HG03108 (cell line): ENCODE data around the gene PPM1A.

Experiments
- ATAC-seq: cut with Tn5 transposase; IDR thresholded peaks from one replicate; pipeline ENCODE4 v1.9.1; 2021; ENCODE audit warnings: moderate library complexity; ENCODE audit not compliant: unreplicated experiment

The PPM1A gene

GRCh38 chr14:60248697-60249318, at the start of gene PPM1A:
Gene PPM1A (plus strand): TSS chr14:60249221. CDS start chr14:60282704, 33,483 bp downstream.
- peak; percentile 64 for ATAC-seq

GRCh38 chr14:60199321-60199720, 49.7 kb upstream of the PPM1A start:
- no peak for ATAC-seq

- ATAC-seq, result peak; percentile 79
These were observed 44.7 kb upstream of the PPM1A start for GRCh38 chr14:60204104-60204842.

- peak; percentile 47 for ATAC-seq
These were observed 43.9 kb upstream of the PPM1A start for GRCh38 chr14:60204843-60205774.

GRCh38 chr14:60206249-60206670, 42.8 kb upstream of the PPM1A start:
- ATAC-seq, result no peak

GRCh38 chr14:60206837-60207533, 42.0 kb upstream of the PPM1A start:
- ATAC-seq, result peak; percentile 32

GRCh38 chr14:60210703-60211102, 38.3 kb upstream of the PPM1A start:
- ATAC-seq, result no peak

- no peak for ATAC-seq
These were observed 37.9 kb upstream of the PPM1A start for GRCh38 chr14:60211153-60211552.

GRCh38 chr14:60212503-60213371, 36.3 kb upstream of the PPM1A start:
- peak; percentile 83 for ATAC-seq

GRCh38 chr14:60214003-60214402, 35.0 kb upstream of the PPM1A start:
- no peak for ATAC-seq

GRCh38 chr14:60214415-60215126, 34.5 kb upstream of the PPM1A start:
- no peak for ATAC-seq

GRCh38 chr14:60215127-60215444, 33.9 kb upstream of the PPM1A start:
- ATAC-seq, result no peak

- no peak for ATAC-seq
These were observed 33.3 kb upstream of the PPM1A start for GRCh38 chr14:60215520-60216420.

- no peak for ATAC-seq
These were observed 31.3 kb upstream of the PPM1A start for GRCh38 chr14:60217713-60218112.

GRCh38 chr14:60220084-60220483, 28.9 kb upstream of the PPM1A start:
- peak; percentile 70 for ATAC-seq

GRCh38 chr14:60220917-60221316, 28.1 kb upstream of the PPM1A start:
- no peak for ATAC-seq

GRCh38 chr14:60221457-60221856, 27.6 kb upstream of the PPM1A start:
- no peak for ATAC-seq

GRCh38 chr14:60222820-60223219, 26.2 kb upstream of the PPM1A start:
- ATAC-seq, result no peak
